ENCODE data around the gene ANKS1A. TPM values are rescaled to one million over a fixed set of nuclear protein-coding genes. Genes with fewer than 3 reads are reported as not detected.
A peak's percentile ranks its signal among the peaks of the same experiment; 100 is the strongest.

ANKS1A gene
- total and polyA plus RNA-seq, 2 of the 4 experiments (the other 2 are of a cell fraction), result 7.2 to 7.5 TPM

DNA sequence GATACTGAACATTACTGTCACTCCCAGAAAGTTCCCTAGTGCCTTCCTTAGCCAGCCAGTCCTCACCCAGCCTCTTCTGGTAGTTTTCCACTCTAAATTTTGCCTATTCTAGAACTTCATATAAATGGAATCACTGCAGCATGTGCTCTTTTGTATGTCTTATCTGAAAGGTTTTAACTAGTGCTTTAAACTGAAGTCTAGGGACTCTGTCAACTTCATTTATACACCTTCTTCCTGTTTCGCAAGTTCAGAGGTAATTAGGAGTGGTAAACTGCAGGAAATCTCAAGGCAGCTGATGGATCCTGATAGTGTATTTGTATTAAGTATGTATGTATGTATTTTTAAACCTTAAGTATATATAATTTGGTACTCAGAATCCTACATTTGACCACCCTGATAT, 157.8 kb downstream of the ANKS1A start:
- no peak overlapping the region for H4K8ac ChIP-seq (ENCODE audit: low read depth in 2 of 2, low read length in 2 of 2)
- H3K23ac ChIP-seq (ENCODE audit: low read depth, low read length), result peak overlapping the region; percentile 13; the same call in 1 of the 2 replicates
- BruUV-seq (replicated peaks), result no TSS peak
- no peak overlapping the region for H3K4me3 ChIP-seq (ENCODE audit: insufficient read depth, low read depth, low read length)
- H2BK20ac ChIP-seq (ENCODE audit: low read depth, low read length), result no peak overlapping the region
- dilution Hi-C loops (cut with HindIII; ENCODE audit: low sequenced_read_pairs, unreplicated experiment) (no loop called here), intact Hi-C loops (cut with micrococcal nuclease) (no loop called here), in situ Hi-C loops (cut with MboI; ENCODE audit: low sequenced_read_pairs) (no loop called here)
- no peaks in the 10 kb centered on the region for H3K27me3 ChIP-seq (ENCODE audit: control insufficient read depth, insufficient read depth, low read length)
- no peaks in the 10 kb centered on the region for H3K9me3 ChIP-seq (ENCODE audit: control insufficient read depth, insufficient read depth, low read length)
- TF ChIP-seq, protein P1, sequence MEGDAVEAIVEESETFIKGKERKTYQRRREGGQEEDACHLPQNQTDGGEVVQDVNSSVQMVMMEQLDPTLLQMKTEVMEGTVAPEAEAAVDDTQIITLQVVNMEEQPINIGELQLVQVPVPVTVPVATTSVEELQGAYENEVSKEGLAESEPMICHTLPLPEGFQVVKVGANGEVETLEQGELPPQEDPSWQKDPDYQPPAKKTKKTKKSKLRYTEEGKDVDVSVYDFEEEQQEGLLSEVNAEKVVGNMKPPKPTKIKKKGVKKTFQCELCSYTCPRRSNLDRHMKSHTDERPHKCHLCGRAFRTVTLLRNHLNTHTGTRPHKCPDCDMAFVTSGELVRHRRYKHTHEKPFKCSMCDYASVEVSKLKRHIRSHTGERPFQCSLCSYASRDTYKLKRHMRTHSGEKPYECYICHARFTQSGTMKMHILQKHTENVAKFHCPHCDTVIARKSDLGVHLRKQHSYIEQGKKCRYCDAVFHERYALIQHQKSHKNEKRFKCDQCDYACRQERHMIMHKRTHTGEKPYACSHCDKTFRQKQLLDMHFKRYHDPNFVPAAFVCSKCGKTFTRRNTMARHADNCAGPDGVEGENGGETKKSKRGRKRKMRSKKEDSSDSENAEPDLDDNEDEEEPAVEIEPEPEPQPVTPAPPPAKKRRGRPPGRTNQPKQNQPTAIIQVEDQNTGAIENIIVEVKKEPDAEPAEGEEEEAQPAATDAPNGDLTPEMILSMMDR (conservative IDR thresholded peaks at IDR 0.05; ENCODE audit: low read depth, low read length), result no peak
- TF ChIP-seq RFX5 (IDR thresholded peaks at IDR 0.05; ENCODE audit: low read depth, low read length) (no peak), SMC3 (IDR thresholded peaks at IDR 0.05; ENCODE audit: low read depth, low read length) (no peak), RAD21 (IDR thresholded peaks at IDR 0.05; ENCODE audit: low read length) (no peak), MAZ (IDR thresholded peaks at IDR 0.05; ENCODE audit: borderline replicate concordance, low read depth, low read length) (no peak), MAFK (IDR thresholded peaks at IDR 0.05; ENCODE audit: low read depth, low read length) (no peak), BHLHE40 (IDR thresholded peaks at IDR 0.05; ENCODE audit: low read depth, low read length) (no peak)
- TF ChIP-seq, protein P2, sequence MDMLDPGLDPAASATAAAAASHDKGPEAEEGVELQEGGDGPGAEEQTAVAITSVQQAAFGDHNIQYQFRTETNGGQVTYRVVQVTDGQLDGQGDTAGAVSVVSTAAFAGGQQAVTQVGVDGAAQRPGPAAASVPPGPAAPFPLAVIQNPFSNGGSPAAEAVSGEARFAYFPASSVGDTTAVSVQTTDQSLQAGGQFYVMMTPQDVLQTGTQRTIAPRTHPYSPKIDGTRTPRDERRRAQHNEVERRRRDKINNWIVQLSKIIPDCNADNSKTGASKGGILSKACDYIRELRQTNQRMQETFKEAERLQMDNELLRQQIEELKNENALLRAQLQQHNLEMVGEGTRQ (IDR thresholded peaks at IDR 0.05; ENCODE audit: low read depth, low read length), result no peak
- TF ChIP-seq, protein P3, sequence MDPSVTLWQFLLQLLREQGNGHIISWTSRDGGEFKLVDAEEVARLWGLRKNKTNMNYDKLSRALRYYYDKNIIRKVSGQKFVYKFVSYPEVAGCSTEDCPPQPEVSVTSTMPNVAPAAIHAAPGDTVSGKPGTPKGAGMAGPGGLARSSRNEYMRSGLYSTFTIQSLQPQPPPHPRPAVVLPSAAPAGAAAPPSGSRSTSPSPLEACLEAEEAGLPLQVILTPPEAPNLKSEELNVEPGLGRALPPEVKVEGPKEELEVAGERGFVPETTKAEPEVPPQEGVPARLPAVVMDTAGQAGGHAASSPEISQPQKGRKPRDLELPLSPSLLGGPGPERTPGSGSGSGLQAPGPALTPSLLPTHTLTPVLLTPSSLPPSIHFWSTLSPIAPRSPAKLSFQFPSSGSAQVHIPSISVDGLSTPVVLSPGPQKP (IDR thresholded peaks at IDR 0.05; ENCODE audit: borderline replicate concordance, low read depth, low read length), result no peak
- H3K4me1 ChIP-seq (ENCODE audit: control insufficient read depth, insufficient read depth, low read length), result peaks cover 33% of the 10 kb centered on the region
- 0 out of 2 replicates have a peak overlapping the region, but pooled peaks have one; percentile 1 for H2BK120ac ChIP-seq (ENCODE audit: low read depth, low read length)
- H4K5ac ChIP-seq (ENCODE audit: low read depth, low read length), result no peak overlapping the region
- H4K20me1 ChIP-seq (ENCODE audit: insufficient read depth, low read length), result peaks cover 6% of the 10 kb centered on the region
- peaks cover 3 to 23% of the 10 kb centered on the region in 2 experiments; a peak in 3 of 4 replicates for H3K79me1 ChIP-seq (ENCODE audit: low read depth in 1 of 2, low read length in 2 of 2)
- no CpG with 5 or more reads among the region's 1 CpG for WGBS, 2 experiments (ENCODE audit: extremely low coverage in 2 of 2, insufficient read length in 1 of 2)
- no peak overlapping the region for H3K18ac ChIP-seq (ENCODE audit: low read depth, low read length)
- H2BK15ac ChIP-seq (ENCODE audit: low read depth, low read length), result no peak overlapping the region
- H3K4me2 ChIP-seq (ENCODE audit: low read depth, low read length), result no peak overlapping the region
- no peak overlapping the region for H2AK5ac ChIP-seq (ENCODE audit: low read depth, low read length)
- CTCF ChIA-PET, result no interaction called here
- no peak overlapping the region for H3K56ac ChIP-seq (ENCODE audit: extremely low read depth, insufficient read depth, low read length)
- ATAC-seq (ENCODE audit: low read depth) (no peak), DNase-seq (no peak)
- POLR2A ChIA-PET (ENCODE audit: unreplicated experiment), result no interaction called here
- no peak overlapping the region for H2AK9ac ChIP-seq (replicated peaks; ENCODE audit: low read depth, low read length, poor library complexity)
- no peak overlapping the region for H2AFZ ChIP-seq (replicated peaks; ENCODE audit: low read length, poor library complexity)
- no peak overlapping the region for H3K9ac ChIP-seq (ENCODE audit: low read depth, low read length)
- H3K14ac ChIP-seq (replicated peaks; ENCODE audit: low read depth, low read length), result no peak overlapping the region
- H3K4ac ChIP-seq (ENCODE audit: low read depth, low read length), result no peak overlapping the region
- H4K91ac ChIP-seq (ENCODE audit: insufficient read depth, low read depth, low read length), result no peak overlapping the region
- no peak overlapping the region for H3K27ac ChIP-seq (ENCODE audit: insufficient read depth, low read length)
- H2BK5ac ChIP-seq (ENCODE audit: low read depth, low read length, poor library complexity, severe bottlenecking), result peak overlapping the region; percentile 30
- no peaks in the 10 kb centered on the region for H3K36me3 ChIP-seq (ENCODE audit: control insufficient read depth, insufficient read depth, low read length)
- peaks cover 38% of the 10 kb centered on the region for H3K9me1 ChIP-seq (ENCODE audit: insufficient read depth, low read length)

Measured in IMR-90 (cell line).